Ectodermal cell (in vitro differentiated cells): Measurements from ENCODE around the gene MCTP1.

Experiments used
- H3K27ac ChIP-seq: 2 replicates; pipeline ENCODE4 v1.7.0; 2013; ENCODE audit warnings: mild to moderate bottlenecking, low read depth, low read length; ENCODE audit not compliant: insufficient read depth, poor library complexity, severe bottlenecking
- H3K27me3 ChIP-seq: 2 replicates; pipeline ENCODE4 v1.7.0; 2013; ENCODE audit warnings: mild to moderate bottlenecking, low read length; ENCODE audit not compliant: insufficient read depth, control insufficient read depth, poor library complexity, severe bottlenecking
- H3K36me3 ChIP-seq: one replicate; pipeline ENCODE4 v1.7.0; 2013; ENCODE audit warnings: low read length; ENCODE audit not compliant: control insufficient read depth, insufficient read depth
- H3K4me1 ChIP-seq: one replicate; pipeline ENCODE4 v1.7.0; 2013; ENCODE audit warnings: low read length; ENCODE audit not compliant: control insufficient read depth, insufficient read depth
- H3K4me3 ChIP-seq: 2 replicates; pipeline ENCODE4 v1.7.0; 2013; ENCODE audit warnings: low read depth, low read length, control low read depth; ENCODE audit not compliant: insufficient read depth
- H3K9me3 ChIP-seq: 2 replicates; pipeline ENCODE4 v1.7.0; 2013; ENCODE audit warnings: mild to moderate bottlenecking, low read length, moderate library complexity; ENCODE audit not compliant: control insufficient read depth
- WGBS, 2 experiments: methylation state at CpG; one replicate each; pipeline ENCODE4 v1.1.7; 2013; ENCODE audit warnings: missing lambda C conversion rate in 2 of 2; 5-methylcytosine and 5-hydroxymethylcytosine counted together

Gene MCTP1

GRCh38 chr5:94776167-94776566 lies 508.7 kb downstream of the MCTP1 start:
- H3K4me1 ChIP-seq = no peaks in the 10 kb centered on the region
- H3K4me3 ChIP-seq = no peak overlapping the region
- WGBS, 2 experiments = 88 to 93% methylated on average over 5 of the region's 5 CpGs
- H3K9me3 ChIP-seq = no peaks in the 10 kb centered on the region
- no peak overlapping the region for H3K27ac ChIP-seq
- H3K36me3 ChIP-seq = no peaks in the 10 kb centered on the region
- H3K27me3 ChIP-seq = no peaks in the 10 kb centered on the region

GRCh38 chr5:94775088-94775487 lies 509.8 kb downstream of the MCTP1 start:
- Histone ChIP-seq H3K36me3 (no peaks in the 10 kb centered on the region), H3K27me3 (no peaks in the 10 kb centered on the region), H3K27ac (no peak overlapping the region), H3K4me3 (no peak overlapping the region), H3K4me1 (no peaks in the 10 kb centered on the region), H3K9me3 (no peaks in the 10 kb centered on the region)
- WGBS, 2 experiments = 92 to 97% methylated on average over 2 of the region's 2 CpGs

DNA sequence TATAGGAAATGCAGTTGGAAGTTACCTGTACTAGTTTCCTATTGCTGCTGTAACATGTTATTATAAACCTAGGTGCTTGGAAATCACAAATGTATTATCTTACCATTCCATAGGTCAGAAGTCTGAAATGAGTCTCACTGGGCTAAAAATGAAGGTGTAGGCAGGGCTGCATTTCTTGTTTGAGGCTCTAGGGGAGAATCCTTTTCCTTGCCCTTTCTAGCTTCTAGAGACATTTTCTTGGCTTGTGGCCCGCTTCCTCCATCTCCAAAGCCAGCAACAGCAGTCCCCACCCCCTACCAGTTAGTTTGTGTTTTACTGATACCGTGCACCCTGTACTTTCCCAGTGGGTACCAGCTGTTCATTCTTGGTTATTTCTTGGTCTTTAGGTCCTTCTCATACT lies 513.2 kb downstream of the MCTP1 start:
- 83 to 96% methylated on average over 2 of the region's 2 CpGs for whole genome bisulfite sequencing, 2 experiments
- no peaks in the 10 kb centered on the region for H3K4me1 ChIP-seq
- H3K4me3 ChIP-seq = no peak overlapping the region
- H3K27ac ChIP-seq = no peak overlapping the region
- no peaks in the 10 kb centered on the region for H3K27me3 ChIP-seq
- H3K9me3 ChIP-seq = no peaks in the 10 kb centered on the region
- H3K36me3 ChIP-seq = no peaks in the 10 kb centered on the region

GRCh38 chr5:94769996-94770395 lies 514.9 kb downstream of the MCTP1 start:
- no peaks in the 10 kb centered on the region for H3K9me3 ChIP-seq
- H3K4me1 ChIP-seq = no peaks in the 10 kb centered on the region
- no peak overlapping the region for H3K27ac ChIP-seq
- H3K36me3 ChIP-seq = no peaks in the 10 kb centered on the region
- 95% methylated on average over 7 of the region's 7 CpGs for WGBS, 2 experiments
- H3K27me3 ChIP-seq = no peaks in the 10 kb centered on the region
- H3K4me3 ChIP-seq = no peak overlapping the region

DNA sequence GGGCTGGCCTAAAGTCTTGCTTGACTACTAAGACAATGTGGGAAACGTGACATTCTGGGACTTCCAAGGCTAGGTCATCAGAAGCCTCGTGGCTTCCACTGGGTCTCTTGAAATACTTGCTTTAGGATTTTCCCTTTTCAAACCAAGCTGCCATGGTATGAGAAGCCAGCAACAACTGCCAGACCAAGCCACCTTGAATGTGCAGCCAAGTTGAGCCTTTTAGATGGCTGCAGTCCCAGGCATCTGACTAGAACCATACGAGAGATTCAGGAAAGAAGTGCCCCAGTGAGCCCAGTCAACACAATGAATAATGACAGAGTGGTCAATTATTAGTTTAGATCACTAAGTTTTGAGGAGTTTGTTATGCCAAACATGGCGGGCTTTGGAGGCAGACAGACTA lies 523.1 kb downstream of the MCTP1 start:
- Histone ChIP-seq H3K36me3 (no peaks in the 10 kb centered on the region), H3K27me3 (no peaks in the 10 kb centered on the region), H3K9me3 (no peaks in the 10 kb centered on the region), H3K4me1 (no peaks in the 10 kb centered on the region), H3K4me3 (no peak overlapping the region), H3K27ac (no peak overlapping the region)
- WGBS, 2 experiments = 95 to 96% methylated on average over 4 of the region's 4 CpGs

DNA sequence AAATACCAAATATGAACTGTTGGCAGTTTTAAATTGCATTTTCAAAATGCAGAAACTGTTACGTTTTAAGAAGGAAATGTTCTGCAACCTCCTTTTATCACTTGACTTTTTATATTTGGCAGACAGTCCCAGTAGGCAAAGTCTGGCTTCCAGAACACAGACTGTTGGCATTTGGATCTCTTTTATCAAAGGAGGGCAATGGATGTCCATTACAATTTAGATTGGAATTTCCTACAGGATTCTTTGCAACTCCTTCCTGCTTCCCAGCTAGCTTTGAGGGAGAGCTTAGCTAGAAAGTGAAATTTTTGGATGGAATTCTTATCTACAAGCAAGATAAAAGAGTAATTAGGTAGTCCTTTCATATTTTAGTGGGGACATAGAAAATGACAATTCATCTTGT lies 523.8 kb downstream of the MCTP1 start:
- H3K4me3 ChIP-seq = no peak overlapping the region
- no peaks in the 10 kb centered on the region for H3K36me3 ChIP-seq
- WGBS, 2 experiments = 81 to 94% methylated on average over 1 of the region's 1 CpG
- H3K27ac ChIP-seq = no peak overlapping the region
- no peaks in the 10 kb centered on the region for H3K27me3 ChIP-seq
- H3K9me3 ChIP-seq = no peaks in the 10 kb centered on the region
- H3K4me1 ChIP-seq = no peaks in the 10 kb centered on the region

GRCh38 chr5:94759961-94760360 lies 524.9 kb downstream of the MCTP1 start:
- no peaks in the 10 kb centered on the region for H3K4me1 ChIP-seq
- WGBS, 2 experiments = no CpG with 5 or more reads among the region's 1 CpG
- no peaks in the 10 kb centered on the region for H3K9me3 ChIP-seq
- H3K27me3 ChIP-seq = no peaks in the 10 kb centered on the region
- H3K4me3 ChIP-seq = no peak overlapping the region
- no peaks in the 10 kb centered on the region for H3K36me3 ChIP-seq
- H3K27ac ChIP-seq = no peak overlapping the region

DNA sequence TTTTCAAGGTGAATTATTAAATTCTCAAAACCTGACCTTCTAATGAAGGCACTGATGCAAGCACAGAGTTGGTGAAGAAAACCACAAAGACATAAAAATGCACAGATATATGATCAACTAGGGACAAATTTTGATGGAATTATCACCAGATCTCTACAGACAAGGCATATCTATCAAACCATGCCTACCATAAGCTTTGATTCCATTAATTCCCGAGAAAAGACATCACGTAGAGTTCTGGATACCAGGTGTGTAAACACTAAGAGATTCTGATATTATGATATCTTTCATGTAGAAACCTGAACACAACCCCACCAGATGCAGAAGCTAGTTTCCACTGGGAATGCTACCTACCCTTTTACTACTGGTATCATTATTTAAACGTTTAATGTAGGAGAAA lies 525.9 kb downstream of the MCTP1 start:
- Histone ChIP-seq H3K36me3 (no peaks in the 10 kb centered on the region), H3K4me3 (no peak overlapping the region), H3K4me1 (no peaks in the 10 kb centered on the region), H3K27me3 (no peaks in the 10 kb centered on the region), H3K9me3 (no peaks in the 10 kb centered on the region), H3K27ac (no peak overlapping the region)
- 100% methylated on average over 2 of the region's 3 CpGs; no CpG with 5 or more reads in 1 of the 2 experiments for WGBS, 2 experiments

DNA sequence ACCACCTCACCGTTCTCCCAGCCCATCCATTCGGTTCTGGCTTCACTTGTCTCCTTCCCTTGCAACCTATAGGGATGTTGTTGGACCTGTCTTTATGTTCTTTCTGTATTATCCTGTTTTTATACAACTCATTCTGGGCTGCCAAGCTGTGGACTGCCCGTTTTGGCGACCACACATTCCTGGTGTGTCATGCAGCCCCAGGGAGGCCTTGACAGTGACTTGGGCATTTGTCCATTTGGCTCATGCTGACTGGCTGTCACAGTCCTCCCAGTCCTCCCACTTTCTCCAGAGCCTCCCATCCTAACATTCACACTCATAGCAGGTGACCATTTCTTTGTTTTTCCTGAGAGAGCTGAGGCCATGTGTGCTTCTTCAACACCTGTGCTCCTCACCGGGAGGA lies 530.1 kb downstream of the MCTP1 start:
- no peak overlapping the region for H3K27ac ChIP-seq
- H3K36me3 ChIP-seq = no peaks in the 10 kb centered on the region
- no peaks in the 10 kb centered on the region for H3K27me3 ChIP-seq
- no peak overlapping the region for H3K4me3 ChIP-seq
- no peaks in the 10 kb centered on the region for H3K4me1 ChIP-seq
- 90 to 95% methylated on average over 5 of the region's 5 CpGs for WGBS, 2 experiments
- H3K9me3 ChIP-seq = no peaks in the 10 kb centered on the region

GRCh38 chr5:94751460-94751859 lies 533.4 kb downstream of the MCTP1 start:
- WGBS, 2 experiments = 87 to 92% methylated on average over 7 to 9 of the region's 9 CpGs
- no peaks in the 10 kb centered on the region for H3K4me1 ChIP-seq

GRCh38 chr5:94750681-94751080 lies 534.2 kb downstream of the MCTP1 start:
- H3K4me3 ChIP-seq = no peak overlapping the region
- no peaks in the 10 kb centered on the region for H3K9me3 ChIP-seq
- H3K27me3 ChIP-seq = no peaks in the 10 kb centered on the region
- WGBS, 2 experiments = 91 to 97% methylated on average over 4 of the region's 4 CpGs
- no peak overlapping the region for H3K27ac ChIP-seq
- H3K4me1 ChIP-seq = no peaks in the 10 kb centered on the region
- no peaks in the 10 kb centered on the region for H3K36me3 ChIP-seq

More at GRCh38 chr5:94751460-94751859, 533.4 kb downstream of the MCTP1 start:
- H3K36me3 ChIP-seq = no peaks in the 10 kb centered on the region
- H3K4me3 ChIP-seq = no peak overlapping the region
- H3K27me3 ChIP-seq = no peaks in the 10 kb centered on the region
- H3K9me3 ChIP-seq = no peaks in the 10 kb centered on the region
- no peak overlapping the region for H3K27ac ChIP-seq
